K562 (cell line): Measurements from ENCODE around the gene TMEM217. TPM values are rescaled to one million over a fixed set of nuclear protein-coding genes. Genes with fewer than 3 reads are reported as not detected.

Source experiments
- ATAC-seq: fragments of 200-7000 bp; cut with Tn5 transposase; 3 replicates; pipeline ENCODE4 v1.9.1; 2020; ENCODE audit warnings: moderate library complexity
- BruUV-seq: library from RNA; stranded (reverse); fragments of 400-500 nt; replicated peaks from 2 replicates; lab custom pipeline; 2021; lab: Mats Ljungman, UMichigan
- CTCF ChIA-PET: fragments of 300-600 bp; formaldehyde crosslinking; extraction: SDS; loops from one replicate; lab custom pipeline; 2021; ENCODE audit warnings: low intra/inter-chr PET ratio; lab: Yijun Ruan, JAX
- POLR2A ChIA-PET: fragments of 300-600, 350-650 bp; sonication (Branson Sonifier 250); formaldehyde crosslinking; extraction: SDS; loops from one replicate; lab custom pipeline; 2021; ENCODE audit warnings: antibody characterized with exemption, inconsistent platforms; lab: Yijun Ruan, JAX
- DNase-seq, 4 experiments: peaks; one replicate each; pipeline versions ENCODE4 v3.0.0 to v3.0.0-alpha.2; 2011 to 2018; ENCODE audit warnings: low spot score in 3 of 4, mixed read lengths in 3 of 4; ENCODE audit errors: extremely low read depth in 1 of 4
- FAIRE-seq: peaks from 2 replicates; lab custom pipeline; 2011; peaks lifted over from hg19 to GRCh38; lab: Jason Lieb, UNC
- H2AFZ ChIP-seq: 2 replicates; pipeline ENCODE4 v1.6.0; 2011; ENCODE audit warnings: low read depth, low read length, control low read depth, inconsistent platforms
- H3K27ac ChIP-seq: fragments of 200-600 bp; 3 replicates; pipeline ENCODE4 v1.8.0; 2011; ENCODE audit warnings: low read depth, mild to moderate bottlenecking, control low read depth, inconsistent platforms, low read length, moderate library complexity, mixed read lengths; ENCODE audit errors: extremely low read depth
- H3K27me3 ChIP-seq, 2 experiments: fragments of 300-600 bp in 1 of 2; 2 replicates in 1 of 2; 3 replicates in 1 of 2; pipeline versions ENCODE4 v1.6.0 to v1.8.0; 2011; ENCODE audit warnings: inconsistent platforms in 2 of 2, low read length in 2 of 2, mild to moderate bottlenecking in 1 of 2, mixed read lengths in 1 of 2, moderate library complexity in 1 of 2; ENCODE audit not compliant: control insufficient read depth in 2 of 2, insufficient read depth in 2 of 2
- H3K36me3 ChIP-seq: fragments of 300-600 bp; 3 replicates; pipeline ENCODE4 v1.8.0; 2011; ENCODE audit warnings: mild to moderate bottlenecking, low read length, inconsistent platforms; ENCODE audit not compliant: control insufficient read depth, insufficient read depth
- H3K4me1 ChIP-seq, 2 experiments: fragments of 200-600 bp in 1 of 2; replicated peaks in 1 of 2; 2 replicates in 1 of 2; 3 replicates in 1 of 2; pipeline versions ENCODE4 v1.5.1 to v1.8.0; 2011; ENCODE audit warnings: inconsistent platforms in 2 of 2, low read length in 2 of 2, mild to moderate bottlenecking in 1 of 2, mixed read lengths in 1 of 2, moderate library complexity in 1 of 2; ENCODE audit not compliant: control insufficient read depth in 2 of 2, insufficient read depth in 2 of 2
- H3K4me2 ChIP-seq: 2 replicates; pipeline ENCODE4 v1.6.1; 2011; ENCODE audit warnings: low read length, control low read depth, inconsistent platforms, mixed read lengths; ENCODE audit not compliant: insufficient read depth
- H3K4me3 ChIP-seq: fragments of 200-600 bp; sonication (generic), shearing (Covaris generic); 2 replicates; pipeline ENCODE4 v1.5.1; 2016; ENCODE audit warnings: control low read depth, inconsistent platforms
- H3K79me2 ChIP-seq: fragments of 200-600 bp; 3 replicates; pipeline ENCODE4 v1.8.0; 2011; ENCODE audit warnings: low read length, inconsistent platforms; ENCODE audit not compliant: control insufficient read depth, insufficient read depth
- H3K9ac ChIP-seq, 2 experiments: 2 replicates each; pipeline versions ENCODE4 v1.6.0 to v1.6.1; 2011; ENCODE audit warnings: low read depth in 2 of 2, low read length in 2 of 2, control low read depth in 1 of 2, inconsistent platforms in 1 of 2, mild to moderate bottlenecking in 1 of 2, mixed read lengths in 1 of 2; ENCODE audit not compliant: insufficient read depth in 1 of 2
- H3K9me1 ChIP-seq: one replicate; pipeline ENCODE4 v1.6.0; 2011; ENCODE audit warnings: inconsistent platforms, mild to moderate bottlenecking, low read length, moderate library complexity; ENCODE audit not compliant: control insufficient read depth, insufficient read depth
- H3K9me3 ChIP-seq: replicated peaks from 2 replicates; pipeline ENCODE4 v1.5.1; 2011; ENCODE audit warnings: low read depth, low read length, inconsistent platforms; ENCODE audit not compliant: control insufficient read depth, insufficient read depth
- H4K20me1 ChIP-seq: replicated peaks from 2 replicates; pipeline ENCODE4 v1.6.1; 2011; ENCODE audit warnings: low read length, inconsistent platforms, mixed read lengths; ENCODE audit not compliant: control insufficient read depth, insufficient read depth
- ARID2 ChIP-seq: fragments of 450-650 bp; IDR thresholded peaks from 2 replicates; pipeline ENCODE4 v1.6.1; 2017; ENCODE audit warnings: antibody characterized with exemption, mild to moderate bottlenecking
- ESRRB ChIP-seq: fragments of 250-450 bp; sonication (Bioruptor Pico); IDR thresholded peaks from 2 replicates; pipeline ENCODE4 v1.5.0; 2020; ENCODE audit warnings: mild to moderate bottlenecking, moderate library complexity, borderline replicate concordance
- KAT7 ChIP-seq: sonication (generic); formaldehyde crosslinking; IDR thresholded peaks from 2 replicates; pipeline ENCODE4 v1.8.0; 2022; ENCODE audit warnings: missing genetic modification reagents, mild to moderate bottlenecking, borderline replicate concordance
- NFIC ChIP-seq: fragments of 450-650 bp; IDR thresholded peaks from 2 replicates; pipeline ENCODE4 v1.6.1; 2017; ENCODE audit warnings: mild to moderate bottlenecking, inconsistent platforms
- POLR2H ChIP-seq: IDR thresholded peaks from 2 replicates; pipeline ENCODE4 v1.6.1; 2016; ENCODE audit warnings: missing genetic modification characterization, low read depth, mild to moderate bottlenecking, control low read depth, missing compliant biosample characterization, moderate library complexity
- SMARCA5 ChIP-seq: fragments of 450-650 bp; IDR thresholded peaks from 2 replicates; pipeline ENCODE4 v1.6.1; 2016
- ZC3H8 ChIP-seq: fragments of 450-650 bp; IDR thresholded peaks from 2 replicates; pipeline ENCODE4 v1.6.1; 2017
- WGBS: fragments of 100-300 bp; shearing (Covaris generic); methylation state at CpG from one replicate; pipeline ENCODE4 v1.1.6; 2016; ENCODE audit warnings: low coverage, mixed read lengths; ENCODE audit not compliant: insufficient coverage; ENCODE audit errors: missing lambda C conversion rate; 5-methylcytosine and 5-hydroxymethylcytosine counted together
- in situ Hi-C: fragments of 300-500 bp; cut with MboI; formaldehyde crosslinking; loops from 4 replicates; pipeline ENCODE4 v1.15.0; 2018; ENCODE audit warnings: inconsistent platforms, mixed read lengths
- intact Hi-C: fragments of 100-400 bp; cut with micrococcal nuclease; formaldehyde crosslinking; loops from 2 replicates; pipeline ENCODE4 v1.14.2; 2022
- polyA plus RNA-seq, 8 experiments: library from polyadenylated mRNA; depleted of rRNA in 4 of 8; stranded (reverse) in 5 of 8; unstranded in 3 of 8; fragments of >200 nt; fragmentation: Nextera tagmentation in 2 of 8; fragmentation: Illumina TruSeq in 1 of 8; extraction: Ambion mirVana in 2 of 8; extraction: Trizol in 1 of 8; gene quantifications; 2 replicates each; pipeline versions ENCODE4 v1.2.1 to v1.2.3, GENCODE V29; 2011 to 2014; ENCODE audit warnings: inconsistent platforms in 1 of 8, missing spikeins in 1 of 8
- total RNA-seq, 7 experiments: library from RNA; depleted of rRNA in 6 of 7; stranded (reverse); fragments of >200 nt in 6 of 7; fragmentation: Illumina TruSeq in 2 of 7; extraction: Trizol in 2 of 7; gene quantifications; 2 replicates each; pipeline versions ENCODE4 v1.2.1 to v1.2.3, GENCODE V29; 2011 to 2021; ENCODE audit warnings: low replicate concordance in 1 of 7

Gene TMEM217
- total and polyA plus RNA-seq, 9 of the 15 experiments (the other 6 are each of a cell fraction or from before 2014, with no cell fraction given) = 1.3 to 8.0 (median 1.9) TPM

GRCh38 chr6:37239950-37240713, 17.8 kb downstream of the TMEM217 start (continued):
- peak; percentile 100 for TF ChIP-seq NFIC

- ChIA-PET POLR2A (interaction anchor here (0.6 to 1.3 kb wide), 4 partner anchors 18 to 192 kb away, joined by 3 to 9 read pairs (median 4); partner anchors contain the start of genes TBC1D22B and TMEM217), CTCF (no interaction called here)
- Histone ChIP-seq H3K36me3 (no peaks in the 10 kb centered on the region; the same call in 2 of the 3 replicates), H3K4me1 (peaks cover 9 to 51% of the 10 kb centered on the region in 2 experiments), H3K27ac (peak overlapping the region; percentile 66), H2AFZ (peak overlapping the region; percentile 60), H3K4me3 (no peak overlapping the region), H3K9me3 (0 out of 2 replicates have a peak, but pooled peaks cover 3% of the 10 kb centered on the region), H3K9ac (peak overlapping the region in 1 of 2 experiments; percentile 31; a peak in 2 of 4 replicates), H4K20me1 (no peaks in the 10 kb centered on the region), H3K79me2 (no peaks in the 10 kb centered on the region), H3K9me1 (no peaks in the 10 kb centered on the region), H3K27me3 (no peaks in the 10 kb centered on the region), H3K4me2 (no peak overlapping the region)
- no peak for DNase-seq
- no peak for FAIRE-seq
- WGBS = 74% methylated on average over 3 of the region's 3 CpGs
- no peak for ATAC-seq
- TF ChIP-seq ESRRB (CRISPR knock-in tag) (no peak), KAT7 (CRISPR knock-in tag) (no peak), ZC3H8 (no peak), ARID2 (0 out of 2 replicates have a peak, but pooled peaks have one; percentile 11), SMARCA5 (0 out of 2 replicates have a peak, but pooled peaks have one; percentile 13), POLR2H (tag) (no peak)
- intact Hi-C loops (no loop called here), in situ Hi-C loops (no loop called here)
- no TSS peak for BruUV-seq
Observed at GRCh38 chr6:37239526-37239925, 18.4 kb downstream of the TMEM217 start.
